Loucy (cell line): Measurements from ENCODE around the gene ADGRL4.

ENCODE experiments used
- H2AFZ ChIP-seq: fragments of 200-600 bp; sonication (generic); 2 replicates; pipeline ENCODE4 v1.6.0; 2016; ENCODE audit warnings: antibody characterized with exemption, mild to moderate bottlenecking, low read length, moderate library complexity
- H3F3A ChIP-seq: fragments of 200-600 bp; 2 replicates; pipeline ENCODE4 v1.6.0; 2016; ENCODE audit warnings: antibody characterized with exemption, low read depth, mild to moderate bottlenecking
- H3K27me3 ChIP-seq: fragments of 200-600 bp; sonication (generic); 2 replicates; pipeline ENCODE4 v1.6.1; 2014; ENCODE audit warnings: low read length, mild to moderate bottlenecking; ENCODE audit not compliant: insufficient read depth, poor library complexity, severe bottlenecking
- H3K36me3 ChIP-seq: fragments of 200-600 bp; sonication (generic); 2 replicates; pipeline ENCODE4 v1.6.1; 2016; ENCODE audit warnings: low read length; ENCODE audit not compliant: insufficient read depth
- H3K4me1 ChIP-seq: fragments of 200-600 bp; sonication (generic); 2 replicates; pipeline ENCODE4 v1.5.1; 2014; ENCODE audit warnings: low read length, mild to moderate bottlenecking; ENCODE audit not compliant: insufficient read depth, poor library complexity, severe bottlenecking
- H3K4me2 ChIP-seq: fragments of 200-600 bp; sonication (generic); 2 replicates; pipeline ENCODE4 v1.6.0; 2014; ENCODE audit warnings: antibody characterized with exemption, low read length, low read depth, mild to moderate bottlenecking; ENCODE audit not compliant: poor library complexity, severe bottlenecking
- H3K4me3 ChIP-seq: fragments of 200-600 bp; sonication (generic); 2 replicates; pipeline ENCODE4 v1.5.1; 2014; ENCODE audit warnings: low read length, mild to moderate bottlenecking, mixed read lengths; ENCODE audit not compliant: poor library complexity, severe bottlenecking
- H3K79me2 ChIP-seq: fragments of 200-600 bp; sonication (generic); 2 replicates; pipeline ENCODE4 v1.6.1; 2014; ENCODE audit warnings: low read length; ENCODE audit not compliant: insufficient read depth
- H3K9ac ChIP-seq: fragments of 200-600 bp; sonication (generic); 2 replicates; pipeline ENCODE4 v1.6.0; 2014; ENCODE audit warnings: mild to moderate bottlenecking, low read depth, low read length, moderate library complexity; ENCODE audit not compliant: poor library complexity, severe bottlenecking
- H3K9me2 ChIP-seq: fragments of 200-600 bp; sonication (generic); replicated peaks from 2 replicates; pipeline ENCODE4 v1.6.1; 2016; ENCODE audit warnings: low read depth, low read length, mixed read lengths
- H3K9me3 ChIP-seq: fragments of 200-600 bp; sonication (generic); 2 replicates; pipeline ENCODE4 v1.6.1; 2014; ENCODE audit warnings: mild to moderate bottlenecking, antibody characterized with exemption, low read length, low read depth; ENCODE audit not compliant: insufficient read depth
- H4K20me1 ChIP-seq: fragments of 200-600 bp; sonication (generic); 2 replicates; pipeline ENCODE4 v1.6.0; 2014; ENCODE audit warnings: antibody characterized with exemption, low read length, mild to moderate bottlenecking; ENCODE audit not compliant: insufficient read depth, poor library complexity, severe bottlenecking
- EZH2phosphoT487 ChIP-seq: fragments of 200-600 bp; IDR thresholded peaks from 2 replicates; pipeline ENCODE4 v1.6.1; 2018; ENCODE audit warnings: antibody characterized with exemption, mild to moderate bottlenecking, moderate library complexity, borderline replicate concordance
- TF ChIP-seq, protein P1 (sequence below): fragments of 200-600 bp; sonication (generic); conservative IDR thresholded peaks from 2 replicates; pipeline ENCODE4 v1.5.1; 2014; ENCODE audit warnings: mild to moderate bottlenecking, antibody characterized with exemption, low read length

Gene ADGRL4

DNA sequence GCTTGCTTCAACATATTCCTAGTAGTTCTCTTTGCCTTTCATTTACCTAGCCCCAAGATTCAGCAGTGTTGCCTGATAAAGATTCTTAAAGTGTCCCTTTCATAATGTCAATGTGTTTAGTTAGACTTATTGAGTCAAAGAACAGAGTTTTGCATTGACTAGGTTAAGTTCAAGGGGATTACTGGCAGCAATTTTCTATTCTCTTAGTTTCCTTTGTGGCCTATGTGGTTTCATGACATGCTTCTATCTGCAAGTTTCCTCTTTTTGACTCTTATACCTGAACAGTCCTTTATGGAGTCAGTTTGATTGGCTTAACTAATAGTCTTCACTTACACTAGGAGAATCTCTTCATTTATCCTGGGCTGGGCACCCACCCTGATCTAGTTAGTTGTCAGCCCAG, 151.3 kb downstream of the ADGRL4 start:
- no peaks in the 10 kb centered on the region for H3K9me3 ChIP-seq
- H3K9ac ChIP-seq = no peak overlapping the region
- H3K4me2 ChIP-seq = no peak overlapping the region
- no peak for TF ChIP-seq EZH2phosphoT487
- TF ChIP-seq, protein P1, sequence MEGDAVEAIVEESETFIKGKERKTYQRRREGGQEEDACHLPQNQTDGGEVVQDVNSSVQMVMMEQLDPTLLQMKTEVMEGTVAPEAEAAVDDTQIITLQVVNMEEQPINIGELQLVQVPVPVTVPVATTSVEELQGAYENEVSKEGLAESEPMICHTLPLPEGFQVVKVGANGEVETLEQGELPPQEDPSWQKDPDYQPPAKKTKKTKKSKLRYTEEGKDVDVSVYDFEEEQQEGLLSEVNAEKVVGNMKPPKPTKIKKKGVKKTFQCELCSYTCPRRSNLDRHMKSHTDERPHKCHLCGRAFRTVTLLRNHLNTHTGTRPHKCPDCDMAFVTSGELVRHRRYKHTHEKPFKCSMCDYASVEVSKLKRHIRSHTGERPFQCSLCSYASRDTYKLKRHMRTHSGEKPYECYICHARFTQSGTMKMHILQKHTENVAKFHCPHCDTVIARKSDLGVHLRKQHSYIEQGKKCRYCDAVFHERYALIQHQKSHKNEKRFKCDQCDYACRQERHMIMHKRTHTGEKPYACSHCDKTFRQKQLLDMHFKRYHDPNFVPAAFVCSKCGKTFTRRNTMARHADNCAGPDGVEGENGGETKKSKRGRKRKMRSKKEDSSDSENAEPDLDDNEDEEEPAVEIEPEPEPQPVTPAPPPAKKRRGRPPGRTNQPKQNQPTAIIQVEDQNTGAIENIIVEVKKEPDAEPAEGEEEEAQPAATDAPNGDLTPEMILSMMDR = no peak
- no peak overlapping the region for H2AFZ ChIP-seq
- H3K9me2 ChIP-seq = 0 out of 2 replicates have a peak, but pooled peaks cover 3% of the 10 kb centered on the region
- no peaks in the 10 kb centered on the region for H4K20me1 ChIP-seq
- H3K27me3 ChIP-seq = no peaks in the 10 kb centered on the region
- no peaks in the 10 kb centered on the region for H3K36me3 ChIP-seq
- H3K4me1 ChIP-seq = no peaks in the 10 kb centered on the region
- H3K79me2 ChIP-seq = no peaks in the 10 kb centered on the region
- H3F3A ChIP-seq = no peaks in the 10 kb centered on the region
- H3K4me3 ChIP-seq = no peak overlapping the region

DNA sequence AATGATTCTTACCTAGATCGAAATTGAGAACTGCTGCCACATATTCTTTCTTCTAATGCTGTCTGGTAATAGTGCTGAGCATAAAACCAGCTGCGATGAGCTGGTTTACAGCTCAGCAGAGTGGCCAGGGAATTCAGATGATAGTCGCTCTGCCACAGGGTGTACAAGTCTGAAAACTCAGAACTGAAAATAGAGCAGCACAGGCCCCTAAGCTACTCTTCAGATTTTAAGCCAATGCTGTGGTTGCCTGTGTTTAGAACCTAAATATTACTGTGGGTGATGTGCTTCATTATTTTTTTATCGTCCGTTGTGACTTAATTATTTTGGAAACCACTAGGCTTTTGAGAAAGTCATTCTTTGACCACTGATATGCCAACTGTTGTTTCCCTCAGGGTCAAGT, 152.0 kb downstream of the ADGRL4 start:
- Histone ChIP-seq H3K9me2 (0 out of 2 replicates have a peak, but pooled peaks cover 3% of the 10 kb centered on the region), H3F3A (no peaks in the 10 kb centered on the region), H3K9ac (no peak overlapping the region), H3K4me1 (no peaks in the 10 kb centered on the region), H2AFZ (no peak overlapping the region), H3K4me2 (no peak overlapping the region), H3K4me3 (no peak overlapping the region), H3K79me2 (no peaks in the 10 kb centered on the region), H3K36me3 (no peaks in the 10 kb centered on the region), H3K9me3 (no peaks in the 10 kb centered on the region), H3K27me3 (no peaks in the 10 kb centered on the region), H4K20me1 (no peaks in the 10 kb centered on the region)
- TF ChIP-seq EZH2phosphoT487 = no peak
- TF ChIP-seq, protein P1 = no peak

DNA sequence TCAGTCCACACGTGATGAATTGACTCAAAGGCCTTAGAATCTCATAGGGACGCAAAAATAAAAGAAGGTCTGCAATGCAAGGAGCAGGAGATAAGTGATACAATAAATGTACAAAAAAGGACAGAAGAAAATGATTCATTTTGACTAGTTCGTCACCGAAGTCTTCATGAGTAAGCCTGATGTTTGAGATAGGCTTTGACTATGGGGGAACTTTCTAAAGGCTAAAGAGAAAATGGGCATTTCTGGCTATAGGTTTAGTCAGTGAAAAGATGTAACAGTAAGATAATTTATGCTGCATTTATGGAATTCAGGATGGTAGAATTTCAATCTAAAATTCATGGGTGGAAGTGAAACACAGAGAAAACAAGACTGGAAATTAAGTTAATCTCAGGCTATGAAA, 163.0 kb downstream of the ADGRL4 start:
- H3K36me3 ChIP-seq = no peaks in the 10 kb centered on the region
- no peak overlapping the region for H3K9ac ChIP-seq
- no peaks in the 10 kb centered on the region for H4K20me1 ChIP-seq
- no peaks in the 10 kb centered on the region for H3K9me2 ChIP-seq
- TF ChIP-seq, protein P1 = no peak
- no peak for TF ChIP-seq EZH2phosphoT487
- H3K79me2 ChIP-seq = no peaks in the 10 kb centered on the region
- H3F3A ChIP-seq = no peaks in the 10 kb centered on the region
- H3K27me3 ChIP-seq = no peaks in the 10 kb centered on the region
- H3K4me2 ChIP-seq = no peak overlapping the region
- H3K9me3 ChIP-seq = no peaks in the 10 kb centered on the region
- H3K4me1 ChIP-seq = no peaks in the 10 kb centered on the region
- H3K4me3 ChIP-seq = no peak overlapping the region
- no peak overlapping the region for H2AFZ ChIP-seq
